ENCODE data around the gene ALPL.

ALPL gene

GRCh38 chr1:21568006-21568746 lies 59.0 kb downstream of the ALPL start:
- H3K9me3 Mint-ChIP-seq: no peaks in the 10 kb centered on the region
- H3K36me3 Mint-ChIP-seq: no peaks in the 10 kb centered on the region
- peaks cover 1% of the 10 kb centered on the region for H3K27me3 Mint-ChIP-seq
- no peak for ATAC-seq (ENCODE audit: low read depth)
- no peak overlapping the region for H3K27ac Mint-ChIP-seq
- H3K4me3 Mint-ChIP-seq: no peak overlapping the region
- no peak for DNase-seq (ENCODE audit: low spot score in 2 of 2)
- H3K4me1 Mint-ChIP-seq: no peaks in the 10 kb centered on the region

GRCh38 chr1:21568809-21569385 lies 59.7 kb downstream of the ALPL start:
- Mint-ChIP-seq H3K4me3 (no peak overlapping the region), H3K4me1 (no peaks in the 10 kb centered on the region), H3K36me3 (no peaks in the 10 kb centered on the region), H3K27ac (no peak overlapping the region), H3K27me3 (peaks cover 1% of the 10 kb centered on the region), H3K9me3 (no peaks in the 10 kb centered on the region)
- no peak for DNase-seq (ENCODE audit: low spot score in 2 of 2)
- no peak for ATAC-seq (ENCODE audit: low read depth)

GRCh38 chr1:21569820-21570527 lies 60.8 kb downstream of the ALPL start:
- no peaks in the 10 kb centered on the region for H3K4me1 Mint-ChIP-seq
- H3K27me3 Mint-ChIP-seq: peaks cover 1% of the 10 kb centered on the region
- ATAC-seq (ENCODE audit: low read depth): no peak
- no peak overlapping the region for H3K4me3 Mint-ChIP-seq
- H3K27ac Mint-ChIP-seq: no peak overlapping the region
- no peaks in the 10 kb centered on the region for H3K9me3 Mint-ChIP-seq
- no peak for DNase-seq (ENCODE audit: low spot score in 2 of 2)
- H3K36me3 Mint-ChIP-seq: no peaks in the 10 kb centered on the region

- ATAC-seq (ENCODE audit: low read depth): no peak
- no peaks in the 10 kb centered on the region for H3K9me3 Mint-ChIP-seq
- no peak overlapping the region for H3K4me3 Mint-ChIP-seq
- no peak overlapping the region for H3K27ac Mint-ChIP-seq
- H3K4me1 Mint-ChIP-seq: no peaks in the 10 kb centered on the region
- H3K36me3 Mint-ChIP-seq: no peaks in the 10 kb centered on the region
- peaks cover 1% of the 10 kb centered on the region for H3K27me3 Mint-ChIP-seq
- DNase-seq (ENCODE audit: low spot score in 2 of 2): no peak
Observed at GRCh38 chr1:21570528-21570875, 61.3 kb downstream of the ALPL start.

GRCh38 chr1:21570885-21571284 lies 61.7 kb downstream of the ALPL start:
- peaks cover 3% of the 10 kb centered on the region for H3K27me3 Mint-ChIP-seq
- no peak overlapping the region for H3K27ac Mint-ChIP-seq
- DNase-seq (ENCODE audit: low spot score in 2 of 2): no peak
- H3K4me1 Mint-ChIP-seq: no peaks in the 10 kb centered on the region
- H3K9me3 Mint-ChIP-seq: no peaks in the 10 kb centered on the region
- H3K36me3 Mint-ChIP-seq: no peaks in the 10 kb centered on the region
- ATAC-seq (ENCODE audit: low read depth): no peak
- no peak overlapping the region for H3K4me3 Mint-ChIP-seq

- no peak overlapping the region for H3K27ac Mint-ChIP-seq
- H3K27me3 Mint-ChIP-seq: peaks cover 6% of the 10 kb centered on the region
- H3K4me1 Mint-ChIP-seq: no peaks in the 10 kb centered on the region
- no peak for DNase-seq (ENCODE audit: low spot score in 2 of 2)
- H3K4me3 Mint-ChIP-seq: no peak overlapping the region
- no peaks in the 10 kb centered on the region for H3K36me3 Mint-ChIP-seq
- no peak for ATAC-seq (ENCODE audit: low read depth)
- no peaks in the 10 kb centered on the region for H3K9me3 Mint-ChIP-seq
Observed at GRCh38 chr1:21572221-21572620, 63.0 kb downstream of the ALPL start.

- no peak for DNase-seq (ENCODE audit: low spot score in 2 of 2)
- Mint-ChIP-seq H3K36me3 (no peaks in the 10 kb centered on the region), H3K27ac (no peak overlapping the region), H3K9me3 (no peaks in the 10 kb centered on the region), H3K27me3 (peaks cover 8% of the 10 kb centered on the region), H3K4me3 (no peak overlapping the region), H3K4me1 (no peaks in the 10 kb centered on the region)
- no peak for ATAC-seq (ENCODE audit: low read depth)
Observed at GRCh38 chr1:21572735-21573277, 63.6 kb downstream of the ALPL start.

- H3K27ac Mint-ChIP-seq: no peak overlapping the region
- H3K4me3 Mint-ChIP-seq: no peak overlapping the region
- peaks cover 7% of the 10 kb centered on the region for H3K27me3 Mint-ChIP-seq
- no peaks in the 10 kb centered on the region for H3K36me3 Mint-ChIP-seq
- no peaks in the 10 kb centered on the region for H3K4me1 Mint-ChIP-seq
- no peaks in the 10 kb centered on the region for H3K9me3 Mint-ChIP-seq
- ATAC-seq (ENCODE audit: low read depth) (no peak), DNase-seq (ENCODE audit: low spot score in 2 of 2) (no peak)
Observed at GRCh38 chr1:21573475-21573874, 64.3 kb downstream of the ALPL start.

GRCh38 chr1:21573971-21574465 lies 64.8 kb downstream of the ALPL start:
- no peak overlapping the region for H3K27ac Mint-ChIP-seq
- no peaks in the 10 kb centered on the region for H3K36me3 Mint-ChIP-seq
- no peaks in the 10 kb centered on the region for H3K9me3 Mint-ChIP-seq
- peaks cover 6% of the 10 kb centered on the region for H3K27me3 Mint-ChIP-seq
- no peak overlapping the region for H3K4me3 Mint-ChIP-seq
- DNase-seq (ENCODE audit: low spot score in 2 of 2): peak in 1 of 2 donors; percentile 20
- peak; percentile 58 for ATAC-seq (ENCODE audit: low read depth)
- H3K4me1 Mint-ChIP-seq: no peaks in the 10 kb centered on the region

GRCh38 chr1:21574466-21575151 lies 65.4 kb downstream of the ALPL start:
- Mint-ChIP-seq H3K9me3 (no peaks in the 10 kb centered on the region), H3K36me3 (no peaks in the 10 kb centered on the region), H3K4me1 (no peaks in the 10 kb centered on the region), H3K27me3 (peaks cover 6% of the 10 kb centered on the region), H3K27ac (no peak overlapping the region), H3K4me3 (no peak overlapping the region)
- ATAC-seq (ENCODE audit: low read depth) (no peak), DNase-seq (ENCODE audit: low spot score in 2 of 2) (no peak)

- DNase-seq (ENCODE audit: low spot score in 2 of 2): no peak
Observed at GRCh38 chr1:21575351-21575942, 66.2 kb downstream of the ALPL start.

GRCh38 chr1:21576031-21576797 lies 67.0 kb downstream of the ALPL start:
- Mint-ChIP-seq H3K9me3 (no peaks in the 10 kb centered on the region), H3K27me3 (peaks cover 6% of the 10 kb centered on the region), H3K4me1 (no peaks in the 10 kb centered on the region), H3K27ac (no peak overlapping the region), H3K36me3 (no peaks in the 10 kb centered on the region), H3K4me3 (no peak overlapping the region)
- ATAC-seq (ENCODE audit: low read depth): no peak
- DNase-seq (ENCODE audit: low spot score in 2 of 2): no peak

More at GRCh38 chr1:21575351-21575942, 66.2 kb downstream of the ALPL start:
- Mint-ChIP-seq H3K9me3 (no peaks in the 10 kb centered on the region), H3K27me3 (peaks cover 6% of the 10 kb centered on the region), H3K27ac (no peak overlapping the region), H3K4me1 (no peaks in the 10 kb centered on the region), H3K36me3 (no peaks in the 10 kb centered on the region), H3K4me3 (no peak overlapping the region)
- no peak for ATAC-seq (ENCODE audit: low read depth)

GRCh38 chr1:21576798-21577187 lies 67.6 kb downstream of the ALPL start:
- Mint-ChIP-seq H3K36me3 (no peaks in the 10 kb centered on the region), H3K4me3 (no peak overlapping the region), H3K27me3 (peaks cover 9% of the 10 kb centered on the region), H3K4me1 (no peaks in the 10 kb centered on the region), H3K27ac (no peak overlapping the region), H3K9me3 (no peaks in the 10 kb centered on the region)
- ATAC-seq (ENCODE audit: low read depth): no peak
- no peak for DNase-seq (ENCODE audit: low spot score in 2 of 2)
